ENCODE measurements around the gene SHROOM2.

DNA sequence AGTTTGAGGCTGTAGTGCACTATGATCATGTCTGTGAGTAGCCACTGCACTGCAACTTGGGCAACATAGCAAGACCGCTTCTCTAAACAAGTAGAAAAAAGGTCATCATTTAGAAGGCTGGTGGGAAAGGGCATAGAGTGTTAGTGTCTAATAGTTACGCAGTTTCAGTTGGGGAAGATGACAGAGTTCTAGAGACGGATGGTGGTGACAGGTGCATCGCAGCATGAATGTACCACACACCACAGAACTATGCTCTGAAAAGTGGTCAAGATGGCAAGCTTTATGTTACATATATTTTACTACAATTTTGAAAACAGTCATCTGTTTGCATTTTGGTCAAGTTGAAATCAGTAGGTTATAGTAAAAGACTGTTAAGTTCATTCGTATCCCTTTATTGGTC is 157.2 kb downstream of the SHROOM2 start:
- TF ChIP-seq EP300 (IDR thresholded peaks at IDR 0.05) (no peak), CTCF (IDR thresholded peaks at IDR 0.05) (no peak)
